GM12874 (cell line): ENCODE results near the gene PARP15.

Source experiments
- CTCF ChIP-seq: IDR thresholded peaks from 2 replicates; pipeline ENCODE4 v1.5.1; 2011; ENCODE audit warnings: low read depth, mild to moderate bottlenecking, control low read depth, low read length, moderate library complexity; ENCODE audit not compliant: insufficient read depth

Gene PARP15

GRCh38 chr3:122559906-122560305 lies 17.5 kb upstream of the PARP15 start:
- no peak for TF ChIP-seq CTCF

GRCh38 chr3:122560680-122561079 lies 16.8 kb upstream of the PARP15 start:
- TF ChIP-seq CTCF: peak; percentile 53

- no peak for TF ChIP-seq CTCF
Measured at GRCh38 chr3:122562923-122563716, 14.3 kb upstream of the PARP15 start.

GRCh38 chr3:122563717-122564025 lies 13.8 kb upstream of the PARP15 start:
- no peak for TF ChIP-seq CTCF

GRCh38 chr3:122564155-122564912 lies 13.1 kb upstream of the PARP15 start, which contains the start of the genes DTX3L and PARP9:
Gene DTX3L, plus strand, starts transcription at chr3:122564338. Its CDS starts 89 bp downstream, at chr3:122564427.
Gene PARP9, minus strand, starts transcription at chr3:122564300. Its CDS starts 4,680 bp downstream, at chr3:122559620.
- TF ChIP-seq CTCF: no peak

GRCh38 chr3:122568755-122569154 lies 8.7 kb upstream of the PARP15 start:
- TF ChIP-seq CTCF: no peak

- TF ChIP-seq CTCF: no peak
Measured at GRCh38 chr3:122572940-122573412, 4.5 kb upstream of the PARP15 start.
